GM19238 (cell line): ENCODE measurements around the gene NBEA.
"Not testable (repeated sequence)": the region's sequence is repeated elsewhere in the genome, so short reads cannot be mapped to it uniquely, and the experiment has no call there.

Source experiments
- DNase-seq: peaks from one replicate; pipeline ENCODE4 v3.0.0; 2011; ENCODE audit warnings: low spot score; ENCODE audit not compliant: insufficient read length

The NBEA gene

GRCh38 chr13:35387682-35388250 is 445.7 kb downstream of the NBEA start:
- DNase-seq: no peak

- DNase-seq: no peak
Measured at GRCh38 chr13:35388441-35389355, 446.6 kb downstream of the NBEA start.

- DNase-seq: no peak
Measured at GRCh38 chr13:35389535-35389934, 447.5 kb downstream of the NBEA start.

GRCh38 chr13:35392768-35393167 is 450.7 kb downstream of the NBEA start:
- no peak for DNase-seq

DNA sequence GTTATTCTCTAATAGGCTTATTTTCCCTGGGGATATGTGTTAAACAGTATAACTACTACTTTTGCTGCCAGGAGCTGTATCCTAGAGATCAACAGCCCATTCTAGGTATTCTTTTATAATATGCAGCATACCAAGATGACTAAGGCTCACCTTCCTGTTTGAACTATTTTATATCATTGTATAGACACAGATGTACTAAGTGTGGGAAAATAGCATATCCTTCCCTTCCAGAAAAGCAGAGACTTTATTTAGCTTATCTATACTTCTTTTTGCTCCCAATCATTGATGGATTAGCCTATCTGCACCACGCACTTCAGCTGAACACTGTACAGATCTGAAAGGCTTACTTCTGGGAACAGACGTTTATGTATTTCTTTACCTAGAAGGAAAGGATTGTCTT is 451.8 kb downstream of the NBEA start:
- DNase-seq: no peak

GRCh38 chr13:35408285-35408684 is 466.2 kb downstream of the NBEA start:
- not testable (repeated sequence) for DNase-seq

DNA sequence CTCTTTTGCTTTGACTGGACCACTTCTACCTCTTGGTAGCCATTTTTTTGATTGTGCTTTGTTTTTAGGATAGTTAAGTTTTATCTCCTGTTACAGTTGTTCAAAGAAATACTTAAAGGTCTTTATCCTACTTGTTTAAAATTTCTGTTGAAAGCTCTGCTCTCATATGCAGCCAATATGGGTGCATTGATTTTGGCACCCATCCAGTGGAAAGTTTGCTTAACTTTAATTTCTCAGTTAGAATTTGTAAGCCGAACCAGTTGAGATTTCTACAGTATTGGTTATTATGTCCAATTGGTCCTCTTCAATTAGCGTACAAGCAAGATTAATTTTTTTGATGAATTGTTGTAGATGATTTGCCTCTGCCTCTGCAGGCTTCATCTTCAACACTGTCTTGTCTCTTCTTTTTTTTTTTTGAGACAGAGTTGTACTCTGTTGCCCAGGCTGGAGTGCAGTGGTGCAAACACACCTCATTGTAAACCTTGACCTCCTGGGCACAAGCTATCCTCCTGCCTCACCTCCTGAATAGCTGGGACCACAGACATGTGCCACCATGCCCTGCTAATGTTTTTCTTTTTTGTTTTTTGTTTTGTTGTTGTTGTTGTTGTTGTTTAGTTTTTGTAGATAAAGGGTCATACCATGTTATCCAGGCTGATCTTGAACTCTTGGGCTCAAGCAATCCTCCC is 469.1 kb downstream of the NBEA start:
- no peak for DNase-seq

GRCh38 chr13:35448465-35448864 is 506.4 kb downstream of the NBEA start:
- DNase-seq: no peak

- DNase-seq: no peak
Measured at GRCh38 chr13:35449821-35450220, 507.8 kb downstream of the NBEA start.

- DNase-seq: no peak
Measured at GRCh38 chr13:35455022-35455421, 513.0 kb downstream of the NBEA start.

DNA sequence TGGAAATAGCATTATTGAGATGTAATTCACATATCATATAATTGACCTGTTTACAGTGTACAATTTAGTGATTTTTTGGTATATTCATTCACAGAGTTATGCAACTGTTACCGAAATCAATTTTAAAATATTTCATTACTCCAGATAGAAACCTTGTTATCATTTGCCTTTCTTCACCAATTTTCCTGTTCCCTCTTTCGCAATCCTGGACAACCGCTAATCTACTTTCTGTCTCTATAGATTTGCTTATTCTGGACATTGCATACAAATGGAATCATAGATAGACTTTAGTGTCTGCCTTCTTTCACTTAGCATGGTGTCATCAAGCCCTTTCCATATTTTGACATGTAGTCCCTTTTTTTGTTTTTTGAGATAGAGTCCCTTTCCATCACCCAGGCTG is 515.2 kb downstream of the NBEA start:
- no peak for DNase-seq

DNA sequence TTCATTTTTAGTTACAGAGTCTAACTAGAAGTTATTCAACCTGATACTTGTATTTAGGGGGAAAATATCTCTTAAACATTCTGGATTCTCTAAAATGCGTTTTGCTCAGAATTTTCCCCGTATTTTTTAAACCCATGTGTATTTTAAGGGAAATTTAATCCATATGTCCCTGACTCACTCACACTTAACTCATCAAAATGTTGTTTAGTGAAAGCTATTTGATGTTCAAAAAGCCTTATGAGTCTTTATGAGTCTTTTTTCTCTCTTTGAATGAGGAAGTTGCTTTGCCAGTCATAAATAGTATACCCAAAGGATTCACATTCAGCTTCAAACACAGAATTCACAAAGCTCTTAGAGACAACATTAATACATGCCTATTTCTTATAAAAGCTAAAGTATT is 518.0 kb downstream of the NBEA start:
- no peak for DNase-seq

- DNase-seq: no peak
Measured at GRCh38 chr13:35465371-35465770, 523.3 kb downstream of the NBEA start.

DNA sequence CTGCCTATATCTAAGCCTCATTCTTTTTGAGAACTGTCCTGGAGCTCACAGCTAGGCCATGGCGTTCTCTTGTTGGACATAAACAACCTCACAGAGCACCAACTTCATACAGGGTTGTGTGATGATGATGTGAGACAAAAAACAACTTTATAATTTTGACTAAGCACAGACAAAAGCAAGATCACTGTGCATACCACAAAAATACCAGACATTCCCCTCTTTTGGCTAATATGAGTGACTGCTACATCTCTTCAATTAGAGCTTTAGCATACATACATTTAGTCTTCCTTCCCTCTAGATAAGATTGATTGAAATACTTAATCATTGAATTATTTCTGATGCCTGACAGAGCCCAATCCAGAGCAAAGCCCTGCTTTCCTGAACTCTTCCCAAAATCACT is 526.1 kb downstream of the NBEA start:
- DNase-seq: no peak

DNA sequence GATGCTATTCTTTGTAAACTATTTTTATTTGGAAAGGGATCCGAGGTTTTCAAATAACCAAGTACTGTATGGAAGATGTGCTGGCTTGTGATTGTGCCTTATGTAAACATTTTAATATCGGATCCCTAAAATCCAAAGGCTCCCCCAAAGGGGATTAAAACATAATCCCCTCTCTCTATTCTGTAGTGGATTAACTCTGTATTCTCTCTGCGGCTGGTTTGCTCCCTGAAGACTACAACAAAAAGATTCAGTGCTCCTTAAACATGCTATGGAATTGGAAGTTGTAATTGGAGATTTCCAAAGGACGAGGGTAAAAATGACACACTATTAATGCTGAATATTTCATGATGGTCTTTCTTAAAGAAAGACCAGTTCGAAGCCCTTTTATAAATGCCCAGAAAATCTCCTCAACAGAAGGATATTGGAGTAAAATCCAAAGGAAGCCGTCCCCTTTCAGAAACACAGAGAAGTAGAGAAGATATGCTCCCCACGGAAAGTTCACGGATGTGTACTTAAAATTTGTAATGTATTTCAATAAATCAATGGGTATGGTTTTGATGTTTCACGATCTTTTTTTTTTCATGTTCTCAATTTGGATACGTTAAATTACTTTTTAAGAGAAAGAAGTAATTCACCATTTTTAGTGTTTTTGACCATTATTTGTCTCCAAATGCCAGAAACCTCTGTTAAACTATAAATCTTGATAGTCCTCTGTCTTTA is 527.9 kb downstream of the NBEA start:
- no peak for DNase-seq

DNA sequence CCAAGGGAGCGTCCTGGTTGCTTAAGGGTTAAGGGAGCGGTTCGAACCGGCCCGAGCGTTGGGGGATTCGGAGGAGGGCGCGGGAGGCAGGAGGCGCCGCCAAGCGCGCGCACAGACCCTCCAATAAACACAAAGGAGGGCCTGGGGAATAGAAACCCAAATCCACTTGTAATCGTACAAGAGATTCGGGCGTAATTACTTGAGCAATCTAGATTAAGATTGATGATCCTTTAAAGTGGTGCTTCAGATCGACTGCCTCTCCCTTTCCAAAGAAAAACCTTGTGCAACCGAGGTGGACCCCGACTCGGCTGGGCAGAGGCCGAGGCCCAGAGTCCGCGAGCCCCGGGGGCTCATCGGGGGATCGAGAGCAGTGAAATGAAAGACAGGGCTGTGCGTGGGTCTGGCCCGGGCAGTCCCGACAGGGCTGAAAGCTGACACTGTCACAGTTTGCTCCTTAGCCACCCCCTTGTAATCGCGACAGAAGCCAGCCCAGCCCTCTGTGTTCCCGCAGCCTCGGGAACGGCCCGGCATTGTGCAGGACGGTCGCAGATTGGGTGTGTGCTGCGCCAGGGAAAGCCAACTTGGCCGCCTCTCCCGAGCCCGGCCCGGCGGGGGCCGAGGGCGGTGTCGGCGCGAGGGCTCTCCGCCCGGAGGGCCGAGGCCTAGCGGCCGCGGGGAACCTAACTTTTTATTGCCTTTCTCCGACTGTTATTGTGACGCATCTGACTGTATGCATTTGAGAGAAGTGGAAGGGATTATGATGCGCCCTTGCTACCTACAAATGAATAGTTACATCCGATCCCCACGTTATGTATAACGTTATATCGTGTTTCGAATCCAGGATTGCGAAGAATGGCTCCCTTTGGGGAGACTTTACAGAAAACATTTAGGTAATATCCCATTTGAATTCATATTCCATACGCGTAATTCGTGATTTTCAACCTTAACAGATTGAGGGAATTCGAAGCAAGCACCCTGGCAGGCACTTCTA is 528.9 kb downstream of the NBEA start:
- no peak for DNase-seq

DNA sequence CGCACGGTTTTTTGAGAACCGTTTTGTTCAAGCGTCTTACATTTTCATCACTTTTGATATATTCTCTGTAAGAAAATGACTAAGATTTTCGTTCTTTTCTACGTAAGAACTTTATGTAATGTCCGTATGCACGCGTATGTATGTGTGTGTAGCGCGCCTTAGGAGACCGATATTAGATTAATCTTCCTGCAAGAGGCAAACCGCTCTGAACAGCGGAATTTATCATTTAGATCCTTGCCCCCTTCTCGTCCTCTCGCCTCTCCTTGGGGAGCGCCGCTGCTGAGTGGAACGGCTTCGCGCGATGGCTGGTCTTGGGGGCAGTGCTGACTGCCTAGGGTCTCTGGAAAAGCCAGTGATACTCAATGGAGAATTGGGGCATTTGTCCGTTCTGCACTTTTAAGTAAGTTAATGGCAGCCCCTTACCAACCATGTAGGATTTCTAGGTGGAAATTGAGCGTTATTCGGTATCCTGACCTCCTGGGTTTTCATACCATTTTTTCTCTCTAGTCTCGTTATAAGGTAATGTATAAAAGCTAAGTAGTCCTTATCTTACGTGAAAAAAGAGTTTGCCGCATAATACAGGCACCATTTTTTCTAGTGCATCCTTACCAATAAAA is 529.7 kb downstream of the NBEA start:
- DNase-seq: no peak

- DNase-seq: no peak
Measured at GRCh38 chr13:35472323-35472881, 530.3 kb downstream of the NBEA start.

GRCh38 chr13:35473206-35473775 is 531.2 kb downstream of the NBEA start:
- no peak for DNase-seq
